Panc1 (cell line): ENCODE data around the gene FAT1.

ENCODE experiments used
- POLR2AphosphoS5 ChIP-seq: IDR thresholded peaks from 2 replicates; pipeline ENCODE4 v1.6.1; 2012; ENCODE audit warnings: mild to moderate bottlenecking, low read depth, low read length, moderate library complexity
- SIN3A ChIP-seq: IDR thresholded peaks from 2 replicates; pipeline ENCODE4 v1.6.1; 2012; ENCODE audit warnings: low read depth, mild to moderate bottlenecking, low read length, moderate library complexity, borderline replicate concordance; ENCODE audit not compliant: insufficient read depth
- TF ChIP-seq, protein P1 (sequence below): fragments of 450-650 bp; IDR thresholded peaks from 2 replicates; pipeline ENCODE4 v1.5.1; 2017; ENCODE audit warnings: mild to moderate bottlenecking
- TF ChIP-seq, protein P2 (sequence below), 2 experiments: IDR thresholded peaks; 2 replicates each; pipeline ENCODE4 v1.6.1; 2011 to 2012; ENCODE audit warnings: low read depth in 2 of 2, control low read depth in 1 of 2, low read length in 1 of 2, mild to moderate bottlenecking in 1 of 2, moderate library complexity in 1 of 2; ENCODE audit not compliant: insufficient read depth in 1 of 2

DNA sequence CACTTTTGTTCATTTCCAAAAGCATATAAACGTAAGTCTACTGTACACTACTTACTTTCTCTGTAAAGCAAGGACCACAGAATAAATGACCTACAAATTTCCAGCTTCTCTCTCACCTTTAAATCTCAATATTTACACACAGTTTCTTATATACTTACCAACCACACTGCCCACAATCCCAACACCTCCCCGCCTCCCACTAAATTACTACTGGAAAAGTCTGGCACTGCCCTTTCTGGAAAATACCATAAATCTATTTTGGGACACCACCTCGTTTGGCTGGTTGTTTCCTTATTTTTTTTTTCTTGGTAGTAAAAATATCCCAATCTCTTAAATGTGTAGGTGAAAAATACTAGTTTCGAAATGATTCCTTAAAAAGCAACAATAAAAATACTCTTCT lies 19.6 kb downstream of the FAT1 start:
- TF ChIP-seq, protein P1, sequence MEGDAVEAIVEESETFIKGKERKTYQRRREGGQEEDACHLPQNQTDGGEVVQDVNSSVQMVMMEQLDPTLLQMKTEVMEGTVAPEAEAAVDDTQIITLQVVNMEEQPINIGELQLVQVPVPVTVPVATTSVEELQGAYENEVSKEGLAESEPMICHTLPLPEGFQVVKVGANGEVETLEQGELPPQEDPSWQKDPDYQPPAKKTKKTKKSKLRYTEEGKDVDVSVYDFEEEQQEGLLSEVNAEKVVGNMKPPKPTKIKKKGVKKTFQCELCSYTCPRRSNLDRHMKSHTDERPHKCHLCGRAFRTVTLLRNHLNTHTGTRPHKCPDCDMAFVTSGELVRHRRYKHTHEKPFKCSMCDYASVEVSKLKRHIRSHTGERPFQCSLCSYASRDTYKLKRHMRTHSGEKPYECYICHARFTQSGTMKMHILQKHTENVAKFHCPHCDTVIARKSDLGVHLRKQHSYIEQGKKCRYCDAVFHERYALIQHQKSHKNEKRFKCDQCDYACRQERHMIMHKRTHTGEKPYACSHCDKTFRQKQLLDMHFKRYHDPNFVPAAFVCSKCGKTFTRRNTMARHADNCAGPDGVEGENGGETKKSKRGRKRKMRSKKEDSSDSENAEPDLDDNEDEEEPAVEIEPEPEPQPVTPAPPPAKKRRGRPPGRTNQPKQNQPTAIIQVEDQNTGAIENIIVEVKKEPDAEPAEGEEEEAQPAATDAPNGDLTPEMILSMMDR, result no peak
- TF ChIP-seq POLR2AphosphoS5 (no peak), SIN3A (no peak)
- TF ChIP-seq, protein P2, sequence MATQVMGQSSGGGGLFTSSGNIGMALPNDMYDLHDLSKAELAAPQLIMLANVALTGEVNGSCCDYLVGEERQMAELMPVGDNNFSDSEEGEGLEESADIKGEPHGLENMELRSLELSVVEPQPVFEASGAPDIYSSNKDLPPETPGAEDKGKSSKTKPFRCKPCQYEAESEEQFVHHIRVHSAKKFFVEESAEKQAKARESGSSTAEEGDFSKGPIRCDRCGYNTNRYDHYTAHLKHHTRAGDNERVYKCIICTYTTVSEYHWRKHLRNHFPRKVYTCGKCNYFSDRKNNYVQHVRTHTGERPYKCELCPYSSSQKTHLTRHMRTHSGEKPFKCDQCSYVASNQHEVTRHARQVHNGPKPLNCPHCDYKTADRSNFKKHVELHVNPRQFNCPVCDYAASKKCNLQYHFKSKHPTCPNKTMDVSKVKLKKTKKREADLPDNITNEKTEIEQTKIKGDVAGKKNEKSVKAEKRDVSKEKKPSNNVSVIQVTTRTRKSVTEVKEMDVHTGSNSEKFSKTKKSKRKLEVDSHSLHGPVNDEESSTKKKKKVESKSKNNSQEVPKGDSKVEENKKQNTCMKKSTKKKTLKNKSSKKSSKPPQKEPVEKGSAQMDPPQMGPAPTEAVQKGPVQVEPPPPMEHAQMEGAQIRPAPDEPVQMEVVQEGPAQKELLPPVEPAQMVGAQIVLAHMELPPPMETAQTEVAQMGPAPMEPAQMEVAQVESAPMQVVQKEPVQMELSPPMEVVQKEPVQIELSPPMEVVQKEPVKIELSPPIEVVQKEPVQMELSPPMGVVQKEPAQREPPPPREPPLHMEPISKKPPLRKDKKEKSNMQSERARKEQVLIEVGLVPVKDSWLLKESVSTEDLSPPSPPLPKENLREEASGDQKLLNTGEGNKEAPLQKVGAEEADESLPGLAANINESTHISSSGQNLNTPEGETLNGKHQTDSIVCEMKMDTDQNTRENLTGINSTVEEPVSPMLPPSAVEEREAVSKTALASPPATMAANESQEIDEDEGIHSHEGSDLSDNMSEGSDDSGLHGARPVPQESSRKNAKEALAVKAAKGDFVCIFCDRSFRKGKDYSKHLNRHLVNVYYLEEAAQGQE (IDR thresholded peaks at IDR 0.05; ENCODE audit: insufficient read depth in 1 of 2, low read depth in 2 of 2, low read length in 1 of 2), result no peak
